DOHH2 (cell line): Measurements from ENCODE around the gene KCNN3.

Experiments
- H3F3A ChIP-seq: fragments of 200-600 bp; sonication (generic), shearing (Covaris generic); 2 replicates; pipeline ENCODE4 v1.6.0; 2016; ENCODE audit warnings: antibody characterized with exemption, mild to moderate bottlenecking; ENCODE audit not compliant: control insufficient read depth, insufficient read depth
- H3K27ac ChIP-seq: fragments of 200-600 bp; sonication (generic); 2 replicates; pipeline ENCODE4 v1.5.1; 2014; ENCODE audit warnings: low read depth, mild to moderate bottlenecking, low read length, moderate library complexity
- H3K27me3 ChIP-seq: fragments of 200-600 bp; sonication (generic); 2 replicates; pipeline ENCODE4 v1.6.1; 2014; ENCODE audit warnings: mild to moderate bottlenecking, low read length, mixed read lengths; ENCODE audit not compliant: control insufficient read depth
- H3K36me3 ChIP-seq: fragments of 200-600 bp; sonication (generic); 2 replicates; pipeline ENCODE4 v1.6.1; 2014; ENCODE audit warnings: mild to moderate bottlenecking, low read length, moderate library complexity, mixed read lengths; ENCODE audit not compliant: control insufficient read depth
- H3K4me1 ChIP-seq: fragments of 200-600 bp; sonication (generic); 2 replicates; pipeline ENCODE4 v1.6.1; 2014; ENCODE audit warnings: mild to moderate bottlenecking, low read length, mixed read lengths; ENCODE audit not compliant: control insufficient read depth
- H3K4me2 ChIP-seq: fragments of 200-600 bp; sonication (generic); 2 replicates; pipeline ENCODE4 v1.6.0; 2014; ENCODE audit warnings: mild to moderate bottlenecking, low read length, moderate library complexity
- H3K4me3 ChIP-seq: fragments of 200-600 bp; sonication (generic); 2 replicates; pipeline ENCODE4 v1.5.1; 2014; ENCODE audit warnings: mild to moderate bottlenecking, low read length, mixed read lengths
- H3K79me2 ChIP-seq: fragments of 200-600 bp; sonication (generic); 2 replicates; pipeline ENCODE4 v1.6.1; 2014; ENCODE audit warnings: mild to moderate bottlenecking, low read length, mixed read lengths; ENCODE audit not compliant: control insufficient read depth
- H3K9me2 ChIP-seq: fragments of 200-600 bp; sonication (generic); replicated peaks from 2 replicates; pipeline ENCODE4 v1.6.1; 2014; ENCODE audit warnings: mild to moderate bottlenecking, low read length, mixed read lengths; ENCODE audit not compliant: control insufficient read depth
- H3K9me3 ChIP-seq: fragments of 200-600 bp; sonication (generic); 2 replicates; pipeline ENCODE4 v1.6.1; 2014; ENCODE audit warnings: antibody characterized with exemption, low read length, mixed read lengths; ENCODE audit not compliant: control insufficient read depth, insufficient read depth
- H4K20me1 ChIP-seq: fragments of 200-600 bp; sonication (generic); 2 replicates; pipeline ENCODE4 v1.6.0; 2014; ENCODE audit warnings: low read depth, mild to moderate bottlenecking, antibody characterized with exemption, low read length, moderate library complexity; ENCODE audit not compliant: control insufficient read depth, insufficient read depth
- CTCF ChIP-seq: fragments of 200-600 bp; sonication (generic); IDR thresholded peaks from one replicate; pipeline ENCODE4 v1.5.1; 2014; ENCODE audit warnings: antibody characterized with exemption, mild to moderate bottlenecking, low read depth, low read length; ENCODE audit not compliant: poor library complexity, severe bottlenecking
- EZH2phosphoT487 ChIP-seq: fragments of 200-600 bp; sonication (generic); IDR thresholded peaks from 2 replicates; pipeline ENCODE4 v1.6.1; 2017; ENCODE audit warnings: borderline replicate concordance, mild to moderate bottlenecking, antibody characterized with exemption, low read length, moderate library complexity, mixed read lengths

The KCNN3 gene

GRCh38 chr1:154770897-154771594, 99.0 kb downstream of the KCNN3 start:
- Histone ChIP-seq H3K4me2 (no peak overlapping the region), H3K27me3 (no peaks in the 10 kb centered on the region), H4K20me1 (no peaks in the 10 kb centered on the region), H3K4me1 (peaks cover 30% of the 10 kb centered on the region), H3K36me3 (peaks cover 72% of the 10 kb centered on the region), H3K9me3 (no peaks in the 10 kb centered on the region), H3K27ac (no peak overlapping the region), H3F3A (no peaks in the 10 kb centered on the region; the same call in 1 of the 2 replicates), H3K79me2 (no peaks in the 10 kb centered on the region), H3K4me3 (no peak overlapping the region), H3K9me2 (no peaks in the 10 kb centered on the region)
- TF ChIP-seq CTCF (no peak), EZH2phosphoT487 (no peak)

DNA sequence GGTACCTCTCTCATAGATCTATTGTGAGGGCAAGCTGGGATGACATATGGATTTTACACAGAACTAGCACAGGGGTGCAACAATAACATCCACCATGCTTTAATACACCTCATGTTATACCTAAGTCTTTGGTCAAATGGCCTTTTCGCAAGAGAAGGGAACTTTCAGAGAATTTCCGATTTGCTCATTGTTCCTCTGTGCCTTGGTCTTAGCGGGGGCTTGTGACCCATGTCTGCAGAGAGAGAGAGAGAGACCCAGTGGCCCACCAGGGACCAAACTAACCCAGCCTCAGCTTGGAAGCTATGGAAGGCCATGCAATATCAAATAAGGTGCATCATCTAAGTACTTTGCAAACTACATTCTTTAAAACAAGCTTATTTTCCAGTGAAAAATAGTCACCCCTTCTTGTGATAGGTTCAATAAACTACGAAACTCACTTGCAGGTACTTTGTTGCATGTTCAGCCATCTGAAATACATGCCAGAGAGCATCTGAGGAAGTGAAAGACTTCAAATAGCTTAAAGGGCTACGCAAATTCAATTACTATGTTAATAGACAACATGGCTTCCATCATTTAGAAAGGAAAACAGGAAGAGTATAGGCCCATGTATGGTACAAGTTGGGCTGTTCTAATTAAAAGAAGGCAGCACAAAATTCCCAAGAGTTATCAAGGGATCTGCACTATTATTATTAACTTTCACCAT, 100.7 kb downstream of the KCNN3 start:
- no peak overlapping the region for H3K27ac ChIP-seq
- H3K4me2 ChIP-seq = no peak overlapping the region

GRCh38 chr1:154768456-154769125, 101.5 kb downstream of the KCNN3 start:
- peaks cover 13% of the 10 kb centered on the region for H3K4me1 ChIP-seq
- H3K79me2 ChIP-seq = no peaks in the 10 kb centered on the region
- H3F3A ChIP-seq = peaks cover 3% of the 10 kb centered on the region; the same call in 1 of the 2 replicates
- H3K4me3 ChIP-seq = no peak overlapping the region
- H3K9me3 ChIP-seq = no peaks in the 10 kb centered on the region
- no peak for TF ChIP-seq EZH2phosphoT487
- TF ChIP-seq CTCF = no peak
- no peak overlapping the region for H3K4me2 ChIP-seq
- no peaks in the 10 kb centered on the region for H3K9me2 ChIP-seq
- no peaks in the 10 kb centered on the region for H4K20me1 ChIP-seq
- no peaks in the 10 kb centered on the region for H3K27me3 ChIP-seq
- no peak overlapping the region for H3K27ac ChIP-seq
- peaks cover 63% of the 10 kb centered on the region for H3K36me3 ChIP-seq

More for the DNA sequence above, 100.7 kb downstream of the KCNN3 start:
- Histone ChIP-seq H3K9me3 (no peaks in the 10 kb centered on the region), H4K20me1 (no peaks in the 10 kb centered on the region), H3F3A (peaks cover 3% of the 10 kb centered on the region; the same call in 1 of the 2 replicates), H3K79me2 (no peaks in the 10 kb centered on the region), H3K4me1 (peaks cover 21% of the 10 kb centered on the region), H3K36me3 (peaks cover 65% of the 10 kb centered on the region), H3K27me3 (no peaks in the 10 kb centered on the region), H3K9me2 (no peaks in the 10 kb centered on the region), H3K4me3 (no peak overlapping the region)
- TF ChIP-seq EZH2phosphoT487 (no peak), CTCF (no peak)
